HCT116 (cell line): ENCODE results near the gene CDS1. TPM values are rescaled to one million over a fixed set of nuclear protein-coding genes. Genes with fewer than 3 reads are reported as not detected.
A peak's percentile ranks its signal among the peaks of the same experiment; 100 is the strongest.

ENCODE experiments used
- ATAC-seq: fragments of 200-7000 bp; cut with Tn5 transposase; 2 replicates; pipeline ENCODE4 v1.9.1; 2020; ENCODE audit warnings: mild to moderate bottlenecking, moderate library complexity
- BruUV-seq: library from RNA; stranded (reverse); fragments of 400-500 nt; replicated peaks from 2 replicates; lab custom pipeline; 2021; lab: Mats Ljungman, UMichigan
- CTCF ChIA-PET: fragments of 300-600 bp; sonication (Branson Sonifier 250); formaldehyde crosslinking; loops from one replicate; lab custom pipeline; 2021; ENCODE audit warnings: antibody characterized with exemption; lab: Charles Lee
- POLR2A ChIA-PET: fragments of 300-600, 350-600 bp; sonication (Branson Sonifier 250); formaldehyde crosslinking; loops from one replicate; lab custom pipeline; 2021; ENCODE audit warnings: antibody characterized with exemption; lab: Charles Lee
- RAD21 ChIA-PET, 2 experiments: fragments of 300-600 bp; sonication (Branson Sonifier 250); formaldehyde crosslinking; loops; one replicate each; lab custom pipeline; 2023; ENCODE audit warnings: low total read pairs in 2 of 2; ENCODE audit not compliant: uncharacterized antibody in 2 of 2, unreplicated experiment in 2 of 2, low non-redundant PET in 1 of 2; lab: Charles Lee
- DNase-seq: peaks from one replicate; pipeline ENCODE4 v3.0.0-alpha.2; 2010; ENCODE audit warnings: low read depth, low spot score
- H2AFZ ChIP-seq: fragments of 200-600 bp; shearing (Covaris generic), sonication (generic); 2 replicates; pipeline ENCODE4 v1.6.1; 2017; ENCODE audit warnings: low read depth, mixed run types, mixed read lengths, antibody characterized with exemption, low read length; ENCODE audit not compliant: poor library complexity, severe bottlenecking
- H3K27ac ChIP-seq: 2 replicates; pipeline ENCODE4 v1.5.1; 2012; ENCODE audit warnings: low read depth, low read length
- H3K27me3 ChIP-seq: fragments of 200-600 bp; sonication (generic); 2 replicates; pipeline ENCODE4 v1.6.1; 2016; ENCODE audit warnings: mixed run types, low read length, mixed read lengths; ENCODE audit not compliant: insufficient read depth
- H3K36me3 ChIP-seq, 2 experiments: fragments of 200-500 bp in 1 of 2; fragments of 200-600 bp in 1 of 2; sonication (Bioruptor generic) in 1 of 2; sonication (generic) in 1 of 2; 2 replicates each; pipeline versions ENCODE4 v1.5.1 to v1.6.1; 2014 to 2016; ENCODE audit warnings: low read length in 2 of 2, inconsistent platforms in 1 of 2, mixed read lengths in 1 of 2, mixed run types in 1 of 2; ENCODE audit not compliant: insufficient read depth in 2 of 2, control insufficient read depth in 1 of 2
- H3K4me1 ChIP-seq, 2 experiments: fragments of 200-600 bp in 1 of 2; sonication (generic) in 1 of 2; 2 replicates each; pipeline versions ENCODE4 v1.5.1 to v1.6.1; 2012 to 2017; ENCODE audit warnings: low read length in 2 of 2, inconsistent platforms in 1 of 2, mild to moderate bottlenecking in 1 of 2, mixed read lengths in 1 of 2, mixed run types in 1 of 2, moderate library complexity in 1 of 2; ENCODE audit not compliant: insufficient read depth in 2 of 2, control insufficient read depth in 1 of 2
- H3K4me2 ChIP-seq: fragments of 200-600 bp; sonication (generic); 2 replicates; pipeline ENCODE4 v1.6.1; 2017; ENCODE audit warnings: mixed run types, low read length, mixed read lengths
- H3K4me3 ChIP-seq, 2 experiments: fragments of 200-600 bp in 1 of 2; sonication (generic) in 1 of 2; replicated peaks in 1 of 2; 2 replicates each; pipeline ENCODE4 v1.5.1; 2011 to 2016; ENCODE audit warnings: low read length in 2 of 2, control low read depth in 1 of 2, low read depth in 1 of 2, mild to moderate bottlenecking in 1 of 2, mixed read lengths in 1 of 2, mixed run types in 1 of 2
- H3K79me2 ChIP-seq: fragments of 200-600 bp; sonication (generic); 2 replicates; pipeline ENCODE4 v1.6.1; 2017; ENCODE audit warnings: mild to moderate bottlenecking, mixed run types, low read length, moderate library complexity, mixed read lengths; ENCODE audit not compliant: insufficient read depth
- H3K9ac ChIP-seq: fragments of 200-600 bp; sonication (generic); 2 replicates; pipeline ENCODE4 v1.6.1; 2016; ENCODE audit warnings: low read length, mixed read lengths
- H3K9me2 ChIP-seq: fragments of 200-600 bp; sonication (generic), shearing (Covaris generic); 2 replicates; pipeline ENCODE4 v1.6.1; 2017; ENCODE audit warnings: mixed run types, mild to moderate bottlenecking, moderate library complexity; ENCODE audit not compliant: insufficient read depth
- H3K9me3 ChIP-seq, 2 experiments: fragments of 200-500 bp in 1 of 2; fragments of 200-600 bp in 1 of 2; sonication (Bioruptor generic) in 1 of 2; sonication (generic) in 1 of 2; 2 replicates each; pipeline ENCODE4 v1.6.1; 2014 to 2017; ENCODE audit warnings: low read length in 2 of 2, mixed read lengths in 2 of 2, inconsistent platforms in 1 of 2, low read depth in 1 of 2, mild to moderate bottlenecking in 1 of 2, mixed run types in 1 of 2, moderate library complexity in 1 of 2; ENCODE audit not compliant: control insufficient read depth in 1 of 2, insufficient read depth in 1 of 2
- H4K20me1 ChIP-seq: fragments of 200-600 bp; sonication (generic), shearing (Covaris generic); 2 replicates; pipeline ENCODE4 v1.6.1; 2017; ENCODE audit warnings: mixed run types, mild to moderate bottlenecking, moderate library complexity; ENCODE audit not compliant: insufficient read depth
- ATF3 ChIP-seq: IDR thresholded peaks from 2 replicates; pipeline ENCODE4 v1.6.1; 2012
- CBX3 ChIP-seq: IDR thresholded peaks from 2 replicates; pipeline ENCODE4 v1.6.1; 2012; ENCODE audit warnings: low read depth
- CEBPB ChIP-seq: IDR thresholded peaks from 2 replicates; pipeline ENCODE4 v1.6.1; 2012; ENCODE audit warnings: low read depth
- EZH2 ChIP-seq: fragments of 200-600 bp; sonication (generic); IDR thresholded peaks from 2 replicates; pipeline ENCODE4 v1.6.1; 2017; ENCODE audit warnings: antibody characterized with exemption, mixed run types
- EZH2phosphoT487 ChIP-seq: fragments of 200-600 bp; IDR thresholded peaks from 2 replicates; pipeline ENCODE4 v1.6.1; 2018; ENCODE audit warnings: antibody characterized with exemption, borderline replicate concordance
- FOSL1 ChIP-seq: IDR thresholded peaks from 2 replicates; pipeline ENCODE4 v1.6.1; 2012; ENCODE audit warnings: low read depth
- JUND ChIP-seq: IDR thresholded peaks from 2 replicates; pipeline ENCODE4 v1.6.1; 2012
- POLR2AphosphoS5 ChIP-seq: IDR thresholded peaks from 2 replicates; pipeline ENCODE4 v1.6.1; 2011; ENCODE audit warnings: mild to moderate bottlenecking, low read depth, low read length, moderate library complexity
- RAD21 ChIP-seq: IDR thresholded peaks from 2 replicates; pipeline ENCODE4 v1.6.1; 2012; ENCODE audit warnings: low read depth, mild to moderate bottlenecking
- SRF ChIP-seq: IDR thresholded peaks from 2 replicates; pipeline ENCODE4 v1.6.1; 2012; ENCODE audit warnings: low read depth
- ZNF274 ChIP-seq: fragments of 200-500 bp; sonication (Bioruptor generic); IDR thresholded peaks from 2 replicates; pipeline ENCODE4 v1.6.1; 2014; ENCODE audit warnings: mild to moderate bottlenecking, low read depth, low read length, inconsistent platforms
- intact Hi-C: fragments of 100-400 bp; cut with micrococcal nuclease; formaldehyde crosslinking; loops from 2 replicates; pipeline ENCODE4 v1.10.0; 2022
- total RNA-seq: library from RNA; stranded (reverse); gene quantifications from one replicate; pipeline ENCODE4 v1.2.1, GENCODE V29; 2021; ENCODE audit not compliant: unreplicated experiment

The CDS1 gene
- total RNA-seq, 1 experiment from 2014 or later, result 14.6 TPM

GRCh38 chr4:84569009-84569408 lies 13.9 kb upstream of the CDS1 start (continued):
- no peak for TF ChIP-seq EZH2

GRCh38 chr4:84573385-84574068 lies 9.4 kb upstream of the CDS1 start:
- TF ChIP-seq CBX3, result no peak
- 0 out of 2 replicates have a peak, but pooled peaks have one; percentile 27 for TF ChIP-seq FOSL1
- Histone ChIP-seq H3K9me2 (no peaks in the 10 kb centered on the region), H3K4me3 (no peak overlapping the region), H3K9ac (no peak overlapping the region), H3K27ac (no peak overlapping the region), H3K4me2 (no peak overlapping the region), H3K9me3 (no peaks in the 10 kb centered on the region), H4K20me1 (no peaks in the 10 kb centered on the region), H3K4me1 (peaks cover 0 to 7% of the 10 kb centered on the region in 2 experiments; a peak in 2 of 4 replicates), H3K36me3 (no peaks in the 10 kb centered on the region), H3K27me3 (no peaks in the 10 kb centered on the region), H2AFZ (no peak overlapping the region), H3K79me2 (no peaks in the 10 kb centered on the region)
- no TSS peak for BruUV-seq
- ChIA-PET RAD21 (no interaction called here), CTCF (no interaction called here), POLR2A (interaction anchor here (2.0 kb wide), 1 partner anchor 9 kb away, joined by 6 read pairs; the partner anchor contains the start of gene CDS1)
- intact Hi-C loops, result loop anchor here (2.0 kb wide), 1 partner anchor 65 kb away; no protein-coding TSS in a partner anchor
- ATAC-seq, result no peak
- DNase-seq, result no peak

- CTCF ChIA-PET, result no interaction called here
- Histone ChIP-seq H3K9me3 (no peaks in the 10 kb centered on the region), H3K27ac (no peak overlapping the region), H3K79me2 (no peaks in the 10 kb centered on the region), H3K27me3 (no peaks in the 10 kb centered on the region), H2AFZ (no peak overlapping the region), H3K36me3 (no peaks in the 10 kb centered on the region), H3K4me1 (peaks cover 0 to 11% of the 10 kb centered on the region in 2 experiments; a peak in 3 of 4 replicates), H3K9ac (no peak overlapping the region), H4K20me1 (no peaks in the 10 kb centered on the region), H3K4me2 (no peak overlapping the region), H3K9me2 (no peaks in the 10 kb centered on the region), H3K4me3 (no peak overlapping the region)
- no peak for DNase-seq
- intact Hi-C loops, result loop anchor here (2.0 kb wide), 1 partner anchor 65 kb away; no protein-coding TSS in a partner anchor
- RAD21 ChIA-PET, result no interaction called here
- no peak for TF ChIP-seq CBX3
- no peak for TF ChIP-seq RAD21
- TF ChIP-seq SRF, result no peak
- no peak for TF ChIP-seq ZNF274
- no peak for TF ChIP-seq EZH2
- no peak for TF ChIP-seq FOSL1
- no peak for TF ChIP-seq JUND
- no peak for TF ChIP-seq POLR2AphosphoS5
- TF ChIP-seq EZH2phosphoT487, result no peak
- TF ChIP-seq ATF3, result no peak
- TF ChIP-seq CEBPB, result no peak
- no TSS peak for BruUV-seq
- no peak for ATAC-seq
- POLR2A ChIA-PET, result no interaction called here
Observed at GRCh38 chr4:84574069-84574720, 8.7 kb upstream of the CDS1 start.
